Effector CD8-positive, alpha-beta T cell (primary cell): ENCODE measurements around the gene IFT43.

Experiments
- DNase-seq: peaks from one replicate; lab custom pipeline; 2025; lab: John Stamatoyannopoulos, UW

IFT43 gene

DNA sequence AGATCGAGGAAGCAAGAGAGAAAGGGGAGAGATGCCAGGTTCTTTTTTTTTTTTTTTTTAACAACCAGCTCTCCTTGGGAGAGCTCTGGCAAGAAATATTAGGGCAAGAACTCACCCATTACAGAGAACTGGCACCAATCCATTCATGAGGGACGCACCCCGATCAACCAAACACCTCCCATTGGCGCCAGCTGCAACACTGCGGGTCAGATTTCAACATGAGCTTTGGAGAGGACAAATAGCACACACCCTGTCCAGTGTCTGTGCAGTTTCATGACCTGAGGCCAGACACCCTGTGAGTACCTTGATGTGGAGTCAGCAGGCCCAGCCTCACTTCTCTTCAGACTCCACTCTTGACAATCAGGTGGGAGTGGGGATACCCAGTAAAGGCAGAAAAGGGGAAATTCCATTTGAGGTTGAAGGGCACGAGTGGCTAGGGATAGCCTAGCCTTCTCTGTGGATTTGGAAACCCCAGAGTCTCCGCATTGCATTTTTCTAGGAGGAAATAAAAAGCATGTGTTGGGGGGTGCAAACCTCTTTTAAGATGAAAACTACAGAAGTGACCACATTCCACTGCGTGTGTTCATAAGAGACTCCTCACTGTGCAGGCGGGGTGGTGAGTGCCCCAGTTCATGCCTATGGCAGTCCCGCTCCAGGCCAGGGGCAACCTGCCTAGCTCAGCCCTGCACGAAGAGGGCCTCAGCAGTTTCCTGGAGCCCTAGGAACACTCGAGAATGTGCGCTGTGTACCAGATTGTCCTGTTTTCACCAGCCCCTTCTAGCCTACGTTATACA is 123.7 kb downstream of the IFT43 start:
- no peak for DNase-seq

DNA sequence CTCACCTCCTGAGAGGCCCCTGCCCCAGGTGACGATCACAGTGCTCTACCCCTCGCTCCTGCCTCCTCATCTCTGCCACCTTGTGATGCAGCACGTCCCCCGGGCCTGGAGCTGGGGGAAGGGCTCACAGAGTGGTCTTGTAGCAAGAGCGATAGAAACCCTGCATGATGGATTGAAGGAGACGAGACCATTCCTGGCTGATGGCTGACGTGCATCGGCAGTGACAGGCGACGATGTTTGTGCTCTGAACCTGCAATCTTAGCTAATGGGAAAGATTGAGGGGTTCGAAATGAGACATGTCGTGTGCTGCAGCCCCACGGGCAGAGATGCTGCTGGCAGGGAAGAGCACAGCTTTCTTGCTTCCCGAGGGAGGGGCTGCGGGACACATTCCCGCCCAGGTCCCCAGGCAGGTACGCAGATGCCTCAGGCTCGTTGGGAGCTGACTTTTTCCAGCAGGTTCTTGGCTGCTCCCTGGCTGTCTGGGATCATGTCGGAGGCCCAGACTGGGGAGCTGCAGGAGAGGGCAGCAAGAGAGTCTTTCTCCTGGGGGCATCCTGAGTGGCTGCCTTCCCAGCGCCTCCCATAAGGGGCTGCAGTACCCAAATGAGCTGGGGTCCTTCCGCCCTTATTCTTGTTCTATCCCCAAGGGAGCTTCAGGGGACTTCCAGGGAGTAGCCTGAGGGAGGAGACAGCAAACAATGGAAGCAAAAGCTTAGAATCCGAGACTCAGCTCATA is 127.5 kb downstream of the IFT43 start:
- no peak for DNase-seq

DNA sequence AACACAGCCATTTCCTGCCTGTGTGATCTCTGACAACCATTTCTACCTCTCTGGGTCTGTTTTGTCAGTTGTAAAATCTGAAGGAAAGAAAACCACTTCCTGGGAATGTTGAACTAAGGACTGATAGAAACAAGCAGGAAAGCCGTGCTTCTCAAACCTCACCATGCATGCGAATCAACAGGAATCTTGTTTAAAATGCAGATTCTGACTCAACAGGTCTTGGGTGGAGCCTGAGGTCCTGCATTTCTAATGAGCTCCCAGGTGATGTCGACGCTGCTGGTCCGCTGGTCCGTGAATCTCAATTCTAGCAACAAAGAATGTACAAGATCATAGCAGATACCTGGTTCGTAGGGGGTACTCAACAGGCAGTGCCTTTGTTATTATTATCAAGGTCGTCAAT is 128.1 kb downstream of the IFT43 start:
- no peak for DNase-seq

DNA sequence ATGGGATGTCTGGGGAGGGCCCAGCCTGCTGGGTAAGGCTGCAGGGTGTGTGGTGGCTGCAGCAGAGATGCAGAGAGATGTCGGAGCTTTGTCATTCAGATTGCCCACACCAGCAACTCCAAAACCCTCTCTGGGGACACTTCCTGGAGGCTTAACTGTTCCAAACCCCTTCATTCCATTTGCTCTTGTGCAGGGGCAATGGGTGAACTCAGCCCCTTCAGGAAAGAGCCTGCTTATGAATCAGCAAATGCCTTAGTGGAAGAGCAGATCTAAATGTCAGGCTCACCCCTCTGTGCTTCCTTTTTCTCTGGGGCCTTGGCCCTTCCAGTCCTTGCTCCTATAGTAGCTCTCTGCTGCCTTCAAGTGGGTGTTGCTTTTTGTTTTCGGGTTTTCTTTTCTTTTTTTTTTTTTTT is 129.5 kb downstream of the IFT43 start:
- no peak for DNase-seq

DNA sequence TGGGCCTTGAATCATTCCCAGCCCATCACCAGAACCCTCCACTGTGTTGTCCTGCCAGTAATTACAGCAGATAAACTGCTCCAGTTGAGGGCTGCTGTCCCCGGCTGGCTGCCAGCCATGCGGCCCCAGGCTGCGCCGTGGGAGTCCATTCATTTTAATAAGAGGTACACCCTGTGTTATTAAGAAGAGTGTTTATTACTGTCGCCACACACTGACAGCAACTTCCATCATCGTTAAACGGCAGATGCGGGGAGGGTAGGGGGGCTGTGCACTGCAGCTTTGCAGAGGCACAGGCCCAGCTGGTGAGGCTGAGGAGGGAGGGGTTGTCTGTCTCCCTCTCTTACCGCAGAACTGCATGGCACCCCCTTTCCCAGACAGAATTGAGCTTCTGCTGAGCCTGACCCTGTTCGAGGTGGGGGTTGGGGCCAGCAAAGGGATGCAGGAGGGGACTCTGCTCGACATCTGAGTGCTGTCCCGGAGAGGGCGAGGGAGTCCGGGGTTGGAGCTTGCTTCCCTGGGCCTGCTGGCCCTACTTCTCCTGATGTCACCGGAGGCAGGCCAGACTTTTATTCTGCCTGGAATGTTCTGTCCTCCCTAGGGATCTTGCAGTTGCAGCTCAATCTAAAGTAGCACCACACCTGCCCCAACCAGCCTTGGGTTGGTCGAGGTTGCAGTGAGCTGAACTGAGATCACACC is 132.4 kb downstream of the IFT43 start:
- no peak for DNase-seq

DNA sequence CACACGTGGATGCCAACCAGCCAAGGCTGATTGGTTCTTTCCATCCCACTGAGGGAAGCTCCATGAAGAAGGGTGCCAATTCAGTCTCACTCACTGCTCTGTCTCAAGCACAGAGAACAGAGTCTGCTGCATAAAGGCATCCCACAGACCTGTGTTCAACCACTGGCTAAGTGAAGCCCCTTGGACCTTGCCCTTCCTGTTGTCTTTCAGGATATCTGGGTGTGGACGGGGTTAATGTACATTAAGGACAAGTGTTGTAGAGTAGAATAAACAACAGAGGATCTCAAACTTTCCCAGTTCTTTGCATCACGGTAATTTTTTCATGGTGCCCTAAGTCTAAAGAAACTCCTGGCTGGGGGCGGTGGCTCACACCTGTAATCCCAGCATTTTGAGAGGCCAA is 133.0 kb downstream of the IFT43 start:
- DNase-seq: no peak

DNA sequence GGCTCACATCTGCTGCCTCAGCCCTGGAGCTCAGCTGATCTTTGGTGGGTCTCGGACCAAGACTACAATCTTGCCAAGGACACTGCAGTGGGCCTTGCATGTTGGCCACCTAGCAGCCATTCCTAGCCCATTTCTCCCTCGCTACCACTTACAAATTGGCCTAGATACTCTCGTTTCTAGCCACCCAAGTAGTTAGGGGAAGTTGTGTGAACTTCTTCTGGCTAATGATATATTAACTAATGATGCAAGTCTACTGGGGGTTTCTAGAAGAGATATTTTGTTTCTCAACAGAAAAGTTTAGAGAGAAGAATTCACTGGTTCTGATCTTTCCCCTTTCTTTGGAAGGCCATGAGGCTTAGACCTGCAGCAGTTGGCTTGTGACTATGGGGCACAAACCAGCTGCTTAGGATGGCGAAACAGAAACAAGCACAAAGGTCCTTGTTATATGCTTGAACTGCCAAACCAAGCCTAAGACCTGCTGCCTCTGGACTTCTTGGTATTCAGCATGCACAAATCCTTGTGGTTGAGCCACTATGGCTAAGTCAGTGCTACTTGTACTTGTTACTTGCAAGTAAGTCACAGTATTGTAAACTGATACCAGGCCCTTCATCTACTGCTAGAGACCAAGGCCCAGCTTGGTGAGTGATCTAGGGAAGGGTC is 135.7 kb downstream of the IFT43 start:
- DNase-seq: no peak

DNA sequence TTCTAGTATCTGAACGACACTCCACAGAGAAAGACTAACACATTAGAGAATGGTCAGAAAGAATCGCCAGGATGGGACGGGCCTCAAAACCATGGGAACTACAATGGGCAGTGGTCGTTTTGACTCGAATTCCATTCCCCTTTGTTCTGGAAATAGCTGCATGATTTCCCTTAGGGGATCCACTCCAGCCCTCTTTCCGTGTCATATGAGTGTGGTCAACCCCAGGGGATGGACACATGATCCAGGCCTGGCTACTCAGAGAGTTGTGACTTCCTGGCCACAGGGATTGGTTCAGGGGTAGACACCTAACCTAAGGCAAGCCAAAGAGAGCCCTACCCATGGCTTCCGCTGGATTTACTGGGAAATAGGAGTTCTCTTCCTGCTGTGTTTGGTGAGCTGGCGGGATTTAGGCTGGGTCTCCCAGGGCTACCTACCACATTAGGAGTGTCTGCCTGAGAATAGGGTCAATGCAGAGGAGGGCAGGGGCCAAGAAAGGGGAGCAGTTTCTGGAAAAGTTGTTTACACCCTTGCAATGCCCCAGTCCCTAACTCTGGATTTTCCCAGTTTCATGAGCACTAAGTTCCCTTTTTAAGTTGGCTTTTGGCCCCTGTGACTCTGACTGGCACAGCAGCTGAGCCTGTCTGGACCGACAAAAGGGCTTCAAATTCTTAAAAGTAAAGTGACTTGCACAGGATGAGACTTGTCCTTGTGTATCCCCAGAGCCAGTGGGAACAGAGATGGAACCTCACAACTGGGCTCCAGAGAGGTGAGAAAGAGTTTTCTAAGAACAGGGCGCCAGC is 138.1 kb downstream of the IFT43 start:
- no peak for DNase-seq

DNA sequence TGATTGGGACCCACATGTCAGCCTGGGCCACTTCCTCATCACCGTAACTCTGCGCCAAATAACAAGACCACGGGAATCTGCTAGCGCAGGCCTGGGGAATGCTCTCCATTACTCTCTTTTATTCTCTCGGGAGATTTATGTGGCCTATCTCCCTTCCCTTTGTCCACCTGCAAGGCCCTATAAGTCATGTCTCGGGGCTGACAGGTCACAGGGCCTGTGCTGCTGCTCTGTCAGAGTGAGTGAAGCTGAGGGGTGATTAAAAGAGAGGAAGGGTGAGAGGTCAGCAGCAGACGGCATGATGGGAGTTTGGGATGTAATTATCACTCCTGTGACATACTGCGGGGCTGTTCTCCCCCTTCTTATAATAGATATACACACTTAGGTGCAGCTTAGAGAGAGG is 139.9 kb downstream of the IFT43 start:
- no peak for DNase-seq

DNA sequence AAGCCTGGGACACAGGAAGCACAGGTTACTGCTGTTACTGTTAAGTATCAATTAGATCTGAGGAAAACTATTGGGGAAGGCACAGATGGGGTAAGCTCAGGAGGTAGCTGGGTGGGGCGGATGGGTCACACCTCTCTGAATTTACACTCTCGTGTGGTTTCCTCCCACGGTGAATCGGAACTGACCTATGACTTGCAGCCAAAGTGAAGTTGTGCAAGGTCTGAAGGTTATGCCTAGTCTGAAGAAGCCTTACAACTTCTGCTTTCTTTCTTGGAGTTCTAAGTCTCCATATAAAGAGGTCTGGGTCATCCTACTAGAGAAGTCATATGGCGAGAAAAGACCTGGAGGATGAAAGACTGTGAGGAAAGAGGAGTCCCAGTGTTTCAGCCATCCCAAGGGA is 140.5 kb downstream of the IFT43 start:
- DNase-seq: no peak

DNA sequence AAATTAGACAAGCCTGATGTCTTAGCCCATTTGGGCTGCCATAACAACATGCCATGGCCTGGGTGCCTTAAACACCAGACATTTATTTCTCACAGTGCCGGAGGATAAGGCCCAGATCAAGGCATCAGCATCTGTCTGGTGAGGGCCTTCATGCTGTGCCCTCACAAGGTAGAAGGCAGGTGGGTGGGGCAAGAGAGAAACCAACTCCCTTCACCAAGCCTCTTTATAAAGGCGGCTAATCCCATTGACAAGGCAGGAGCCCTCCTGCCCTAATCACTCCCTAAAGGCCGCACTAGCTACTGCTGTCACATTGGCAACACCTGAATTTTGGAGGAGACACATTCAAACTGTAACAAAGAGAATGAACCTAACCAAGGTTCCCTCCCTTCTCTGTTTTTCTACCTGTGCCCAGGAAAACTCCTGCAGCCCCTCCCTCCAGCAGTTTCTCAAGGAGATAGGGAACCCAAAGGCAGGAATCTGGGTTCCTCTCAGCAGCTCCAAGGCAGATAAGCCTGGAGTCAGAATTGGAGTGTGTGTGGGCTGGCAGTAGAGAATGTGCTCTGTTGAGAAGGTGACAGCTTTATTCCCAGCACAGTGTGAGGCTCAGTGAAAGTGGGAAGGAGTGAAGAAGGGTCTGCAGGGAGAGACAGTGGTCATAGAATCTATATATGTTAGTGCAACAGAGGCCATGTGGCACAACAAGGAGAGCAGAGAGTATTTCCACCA is 144.5 kb downstream of the IFT43 start:
- no peak for DNase-seq

DNA sequence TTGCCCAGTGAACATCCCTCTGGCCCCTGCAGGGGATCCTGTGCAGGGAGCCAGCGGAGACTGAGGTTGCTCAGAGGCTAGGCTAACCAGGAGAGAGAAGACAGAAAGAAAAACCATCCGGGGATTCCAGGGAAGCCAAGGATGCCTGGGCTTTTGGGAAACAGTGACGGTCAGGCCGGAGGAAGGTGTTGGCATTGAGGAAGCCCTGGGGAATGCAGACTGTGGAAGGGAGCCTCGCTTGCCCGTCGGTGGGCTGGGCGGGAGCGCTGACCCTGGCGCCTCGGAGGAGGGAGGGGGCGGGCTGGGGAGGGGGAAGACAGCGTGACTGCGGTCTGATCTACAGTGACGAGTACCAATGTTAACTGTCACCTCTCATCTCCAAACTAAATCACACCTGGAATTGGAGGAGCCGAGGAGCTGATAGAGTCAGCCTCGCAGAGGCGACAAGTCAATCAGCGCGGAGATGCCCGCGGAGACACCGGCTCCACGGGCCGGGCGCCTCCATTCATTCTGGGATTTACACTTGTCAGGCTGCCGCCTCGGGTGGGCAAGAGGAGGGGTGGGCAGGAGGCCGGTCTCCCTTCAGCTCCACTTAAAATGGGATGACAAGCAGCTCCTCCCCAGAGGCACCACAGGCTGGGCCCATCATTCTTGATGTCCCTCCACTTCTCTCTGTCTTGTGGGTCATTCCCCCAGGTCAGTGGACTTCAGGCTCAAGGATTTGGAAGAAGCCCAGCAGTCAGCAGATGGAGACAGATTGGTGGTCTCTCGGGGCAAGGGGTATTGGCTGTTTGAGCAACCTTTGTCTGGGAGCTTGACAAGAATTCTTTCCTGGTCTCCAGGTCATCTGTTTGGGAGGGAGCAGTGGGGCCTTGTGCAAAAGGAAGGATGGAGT is 145.8 kb downstream of the IFT43 start:
- DNase-seq: no peak

DNA sequence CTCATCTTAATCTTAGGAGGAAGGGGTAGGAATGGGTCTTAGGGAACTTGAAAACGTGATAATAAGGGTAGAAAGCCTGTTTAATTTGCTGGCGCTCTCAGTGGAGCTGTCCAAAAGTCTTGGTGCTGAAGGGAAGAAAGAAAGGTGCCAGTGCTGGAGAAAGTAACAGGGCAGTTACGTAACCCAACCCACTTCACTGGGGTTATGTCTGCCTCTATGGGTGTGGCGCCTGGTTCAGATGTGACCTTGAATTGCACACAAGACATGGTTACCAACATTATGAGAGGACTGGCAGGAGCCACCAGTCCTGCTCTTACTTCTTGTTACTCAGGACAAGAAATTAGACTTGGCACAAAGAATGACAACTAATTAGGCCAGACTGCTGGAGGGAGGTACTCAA is 147.5 kb downstream of the IFT43 start:
- DNase-seq: no peak
